GM08714 (cell line): ENCODE data around the gene FAM50B.
A peak's percentile ranks its signal among the peaks of the same experiment; 100 is the strongest.

Source experiments
- H3K4me3 ChIP-seq: fragments of 200-500 bp; sonication (Bioruptor generic); 2 replicates; pipeline ENCODE4 v1.5.1; 2014; ENCODE audit warnings: mild to moderate bottlenecking, low read length, inconsistent platforms
- ZNF274 ChIP-seq: IDR thresholded peaks from 2 replicates; pipeline ENCODE4 v1.6.1; 2012; ENCODE audit warnings: mild to moderate bottlenecking, low read depth, low read length

Gene FAM50B

GRCh38 chr6:3848925-3849605 lies at the start of gene FAM50B:
Gene FAM50B, plus strand, starts transcription at chr6:3849373. Its CDS starts 439 bp downstream, at chr6:3849812.
- H3K4me3 ChIP-seq = peak within 1 kb of the TSS; percentile 63; the same call in 1 of the 2 replicates
- no peak for TF ChIP-seq ZNF274

GRCh38 chr6:3799719-3800118 lies 49.5 kb upstream of the FAM50B start:
- no peak for TF ChIP-seq ZNF274
- no peak overlapping the region for H3K4me3 ChIP-seq

- H3K4me3 ChIP-seq = no peak overlapping the region
- no peak for TF ChIP-seq ZNF274
Observed at GRCh38 chr6:3800850-3801591, 48.2 kb upstream of the FAM50B start.

- TF ChIP-seq ZNF274 = no peak
- no peak overlapping the region for H3K4me3 ChIP-seq
Observed at GRCh38 chr6:3801960-3802359, 47.2 kb upstream of the FAM50B start.

- no peak for TF ChIP-seq ZNF274
Observed at GRCh38 chr6:3803627-3804468, 45.3 kb upstream of the FAM50B start.

GRCh38 chr6:3804964-3805363 lies 44.2 kb upstream of the FAM50B start:
- no peak overlapping the region for H3K4me3 ChIP-seq
- no peak for TF ChIP-seq ZNF274

More at GRCh38 chr6:3803627-3804468, 45.3 kb upstream of the FAM50B start:
- no peak overlapping the region for H3K4me3 ChIP-seq

DNA sequence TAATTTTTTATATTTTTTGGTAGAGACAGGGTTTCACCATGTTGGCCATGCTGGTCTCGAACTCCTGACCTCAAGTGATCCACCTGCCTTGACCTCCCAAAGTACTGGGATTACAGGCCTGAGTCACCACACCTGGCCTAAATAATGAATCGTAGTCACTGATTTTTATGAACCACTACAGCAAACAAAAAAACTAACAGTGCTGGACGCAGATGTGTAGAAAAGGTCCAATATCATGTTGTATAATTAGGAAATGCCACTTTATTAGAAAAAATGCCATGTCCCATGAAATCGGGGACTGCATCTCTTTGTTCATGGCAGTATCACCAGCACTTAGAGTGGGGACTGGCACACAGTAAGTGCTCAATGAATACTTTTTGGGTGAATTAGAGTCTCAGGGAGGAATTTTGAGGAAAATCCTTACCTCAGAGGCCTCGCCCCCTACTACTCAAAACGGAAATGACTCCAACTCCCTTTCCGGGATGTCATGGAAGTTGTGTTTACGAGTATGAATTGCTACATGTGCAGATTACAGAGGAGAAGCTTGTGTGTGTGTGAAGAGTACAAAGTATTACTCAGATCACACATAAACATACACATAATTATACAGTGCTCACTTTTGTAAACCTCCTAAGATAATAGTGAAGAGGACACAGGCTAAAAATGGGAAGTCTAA lies 43.6 kb upstream of the FAM50B start:
- no peak overlapping the region for H3K4me3 ChIP-seq
- no peak for TF ChIP-seq ZNF274

GRCh38 chr6:3806169-3806922 lies 42.8 kb upstream of the FAM50B start:
- no peak for TF ChIP-seq ZNF274
- no peak overlapping the region for H3K4me3 ChIP-seq

DNA sequence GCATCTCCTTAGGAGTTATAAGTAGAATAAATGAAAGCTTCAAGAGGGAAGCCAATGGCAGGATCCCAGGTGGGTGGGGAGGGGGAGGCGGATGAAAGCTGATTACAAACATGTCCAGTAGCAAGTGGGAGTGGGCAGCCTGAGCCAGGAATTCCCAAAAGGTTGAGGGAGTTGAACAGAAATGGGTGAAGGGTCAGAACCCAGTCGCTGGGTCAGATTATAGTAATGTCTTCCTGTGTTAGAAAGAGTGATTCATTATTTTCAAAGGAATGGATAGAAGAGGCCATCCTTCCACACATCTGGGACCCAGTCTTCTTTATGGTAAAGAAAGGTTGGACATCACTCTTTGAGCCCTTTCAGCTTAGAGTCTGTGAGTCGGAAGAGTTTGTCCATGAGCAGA lies 41.0 kb upstream of the FAM50B start:
- H3K4me3 ChIP-seq = no peak overlapping the region
- TF ChIP-seq ZNF274 = no peak

DNA sequence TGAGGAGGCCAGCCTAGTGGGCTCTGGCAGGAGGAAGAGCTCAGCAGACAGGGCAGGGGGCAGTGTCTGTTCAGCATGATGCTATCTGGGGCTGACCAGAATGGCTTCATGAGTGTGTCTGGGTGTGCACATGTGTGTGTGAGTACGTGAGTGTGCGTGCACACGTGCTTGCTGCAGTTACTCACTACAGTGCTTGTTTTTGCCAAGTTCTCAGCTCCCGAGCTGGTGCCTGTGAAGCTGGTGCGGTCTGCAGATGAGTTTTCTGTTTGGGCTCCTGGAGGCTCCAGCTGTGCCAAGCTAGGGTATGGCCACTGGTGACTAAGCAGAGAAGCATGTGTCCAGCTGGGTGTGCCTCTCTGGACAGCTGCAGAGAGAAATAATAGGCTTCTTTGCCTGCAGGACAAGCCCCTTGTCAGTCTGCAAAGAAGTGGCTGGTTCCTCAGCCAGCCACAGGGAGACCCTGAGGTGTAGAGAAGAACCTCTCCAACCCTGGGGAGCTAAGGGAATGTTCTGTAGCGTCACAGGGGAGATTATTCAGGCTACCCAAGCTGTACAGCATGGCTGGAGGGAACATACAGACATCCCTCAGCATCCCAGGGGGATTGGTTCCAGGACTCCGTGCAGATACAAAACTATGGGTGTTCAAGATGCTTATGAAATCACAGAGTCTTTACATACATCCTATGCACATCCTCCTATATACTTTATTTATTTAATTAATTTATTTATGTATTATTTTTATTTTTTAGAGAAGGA lies 40.2 kb upstream of the FAM50B start:
- no peak overlapping the region for H3K4me3 ChIP-seq
- no peak for TF ChIP-seq ZNF274

GRCh38 chr6:3809515-3809891 lies 39.7 kb upstream of the FAM50B start:
- H3K4me3 ChIP-seq = no peak overlapping the region
- no peak for TF ChIP-seq ZNF274

DNA sequence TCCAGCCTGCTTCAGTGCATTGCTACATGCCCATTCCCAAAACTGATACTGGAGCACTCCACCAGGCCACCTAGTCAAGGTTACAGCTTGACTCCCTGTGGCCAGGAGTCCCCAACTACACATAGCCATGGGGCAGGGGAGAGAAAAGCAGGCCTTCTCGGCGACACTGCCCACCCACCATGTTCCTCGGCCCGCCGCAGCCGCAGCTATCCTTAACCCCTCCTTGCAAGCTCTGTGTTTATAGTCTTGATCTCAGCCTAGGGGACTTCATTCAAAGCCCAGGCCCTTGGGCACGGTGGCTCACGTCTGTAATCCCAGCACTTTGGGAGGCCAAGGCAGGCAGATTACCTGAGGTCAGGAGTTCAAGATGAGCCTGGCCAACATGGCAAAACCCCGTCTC lies 39.2 kb upstream of the FAM50B start:
- no peak for TF ChIP-seq ZNF274
- H3K4me3 ChIP-seq = no peak overlapping the region

GRCh38 chr6:3811191-3811590 lies 38.0 kb upstream of the FAM50B start:
- no peak for TF ChIP-seq ZNF274
- H3K4me3 ChIP-seq = no peak overlapping the region
